MM.1S (cell line): Measurements from ENCODE around the gene HM13.
A peak's percentile ranks its signal among the peaks of the same experiment; 100 is the strongest.

Experiments
- DNase-seq: peaks from one replicate; pipeline ENCODE4 v3.0.0-alpha.2; 2015
- H2AFZ ChIP-seq: fragments of 300-600 bp; sonication (generic); 2 replicates; pipeline ENCODE4 v1.6.0; 2016; ENCODE audit warnings: antibody characterized with exemption, low read length
- H3F3A ChIP-seq: fragments of 300-600 bp; sonication (generic); 2 replicates; pipeline ENCODE4 v1.6.1; 2016; ENCODE audit warnings: mild to moderate bottlenecking, antibody characterized with exemption, low read length, moderate library complexity, mixed read lengths; ENCODE audit not compliant: insufficient read depth
- H3K27ac ChIP-seq: fragments of 300-600 bp; sonication (generic); 2 replicates; pipeline ENCODE4 v1.5.1; 2016; ENCODE audit warnings: mild to moderate bottlenecking, low read length
- H3K27me3 ChIP-seq: fragments of 300-600 bp; sonication (generic); replicated peaks from 2 replicates; pipeline ENCODE4 v1.6.0; 2016; ENCODE audit warnings: low read length; ENCODE audit not compliant: insufficient read depth
- H3K36me3 ChIP-seq: fragments of 300-600 bp; sonication (generic); replicated peaks from 2 replicates; pipeline ENCODE4 v1.6.1; 2016; ENCODE audit warnings: mild to moderate bottlenecking, low read length, mixed read lengths; ENCODE audit not compliant: insufficient read depth
- H3K4me1 ChIP-seq: fragments of 300-600 bp; sonication (generic); 2 replicates; pipeline ENCODE4 v1.6.1; 2016; ENCODE audit warnings: low read length, mixed read lengths
- H3K4me2 ChIP-seq: fragments of 300-600 bp; sonication (generic); 2 replicates; pipeline ENCODE4 v1.6.0; 2016; ENCODE audit warnings: low read depth, low read length
- H3K4me3 ChIP-seq: fragments of 300-600 bp; sonication (generic); 2 replicates; pipeline ENCODE4 v1.5.1; 2016; ENCODE audit warnings: low read length, mixed read lengths
- H3K79me2 ChIP-seq: fragments of 300-600 bp; sonication (generic); 2 replicates; pipeline ENCODE4 v1.6.1; 2016; ENCODE audit warnings: mixed run types, low read length, mixed read lengths
- H3K9ac ChIP-seq: fragments of 300-600 bp; sonication (generic); 2 replicates; pipeline ENCODE4 v1.6.1; 2016; ENCODE audit warnings: low read length, mixed read lengths
- H3K9me2 ChIP-seq: fragments of 300-600 bp; sonication (generic); replicated peaks from 2 replicates; pipeline ENCODE4 v1.6.1; 2016; ENCODE audit warnings: mild to moderate bottlenecking, low read length, mixed read lengths; ENCODE audit not compliant: insufficient read depth
- H3K9me3 ChIP-seq: fragments of 300-600 bp; sonication (generic); replicated peaks from 2 replicates; pipeline ENCODE4 v1.6.1; 2016; ENCODE audit warnings: mild to moderate bottlenecking, low read length, mixed read lengths; ENCODE audit not compliant: insufficient read depth
- H4K20me1 ChIP-seq: fragments of 300-600 bp; sonication (generic); 2 replicates; pipeline ENCODE4 v1.6.1; 2016; ENCODE audit warnings: mild to moderate bottlenecking, low read length, moderate library complexity, mixed read lengths; ENCODE audit not compliant: insufficient read depth
- EZH2 ChIP-seq: fragments of 300-600 bp; sonication (generic); optimal IDR thresholded peaks from 2 replicates; pipeline ENCODE3; 2017; ENCODE audit warnings: low read depth, mild to moderate bottlenecking, antibody characterized with exemption, low read length, mixed read lengths
- EZH2phosphoT487 ChIP-seq: fragments of 300-600 bp; sonication (generic); IDR thresholded peaks from 2 replicates; pipeline ENCODE4 v1.6.1; 2018; ENCODE audit warnings: antibody characterized with exemption, low read length
- TF ChIP-seq, protein P1 (sequence below): fragments of 300-600 bp; sonication (generic); IDR thresholded peaks from 2 replicates; pipeline ENCODE4 v1.5.1; 2016; ENCODE audit warnings: antibody characterized with exemption, low read length, mixed read lengths

The HM13 gene

DNA sequence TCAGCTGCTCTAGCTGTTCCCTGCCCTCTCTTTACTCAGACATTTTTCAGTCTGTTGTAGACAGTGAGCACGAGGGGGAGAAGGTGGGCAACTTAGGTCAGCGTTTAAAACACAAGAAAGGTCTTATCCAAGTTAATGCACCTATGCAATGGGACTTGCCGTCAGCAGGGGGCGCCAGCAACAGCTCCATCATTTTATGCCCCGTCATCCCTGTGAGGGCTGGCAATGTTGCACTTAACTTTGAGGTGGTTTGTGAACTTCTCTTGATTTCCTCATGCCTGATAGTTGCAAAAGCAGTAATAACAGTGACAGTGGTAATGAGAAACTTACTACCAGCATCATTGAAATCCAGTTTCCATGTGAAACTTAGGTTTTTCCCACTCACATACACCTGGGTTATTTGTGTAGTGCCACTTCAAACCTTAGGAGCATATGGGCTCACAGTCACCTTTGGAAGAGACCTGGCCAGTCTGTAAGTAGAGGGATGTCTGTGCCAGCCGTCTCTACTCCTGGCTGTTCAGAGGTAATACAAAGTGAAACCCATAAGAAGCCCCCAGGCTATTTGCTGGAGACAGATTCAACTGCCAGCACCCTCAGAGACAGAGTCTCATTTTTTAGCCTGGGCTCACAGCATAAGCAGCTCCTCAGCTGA is 46.0 kb downstream of the HM13 start:
- Histone ChIP-seq H3K4me1 (peaks cover 44% of the 10 kb centered on the region), H3K36me3 (0 out of 2 replicates have a peak, but pooled peaks cover 7% of the 10 kb centered on the region), H3K9me3 (no peaks in the 10 kb centered on the region), H3K79me2 (peaks cover 4% of the 10 kb centered on the region; the same call in 1 of the 2 replicates), H2AFZ (no peak overlapping the region), H3K4me2 (no peak overlapping the region), H3K4me3 (no peak overlapping the region), H3K27me3 (no peaks in the 10 kb centered on the region), H3K9me2 (no peaks in the 10 kb centered on the region), H3F3A (peaks cover 52% of the 10 kb centered on the region), H3K27ac (peak overlapping the region; percentile 55; the same call in 1 of the 2 replicates), H4K20me1 (no peaks in the 10 kb centered on the region), H3K9ac (peak overlapping the region; percentile 3; the same call in 1 of the 2 replicates)
- peak; percentile 73 for DNase-seq
- TF ChIP-seq, protein P1, sequence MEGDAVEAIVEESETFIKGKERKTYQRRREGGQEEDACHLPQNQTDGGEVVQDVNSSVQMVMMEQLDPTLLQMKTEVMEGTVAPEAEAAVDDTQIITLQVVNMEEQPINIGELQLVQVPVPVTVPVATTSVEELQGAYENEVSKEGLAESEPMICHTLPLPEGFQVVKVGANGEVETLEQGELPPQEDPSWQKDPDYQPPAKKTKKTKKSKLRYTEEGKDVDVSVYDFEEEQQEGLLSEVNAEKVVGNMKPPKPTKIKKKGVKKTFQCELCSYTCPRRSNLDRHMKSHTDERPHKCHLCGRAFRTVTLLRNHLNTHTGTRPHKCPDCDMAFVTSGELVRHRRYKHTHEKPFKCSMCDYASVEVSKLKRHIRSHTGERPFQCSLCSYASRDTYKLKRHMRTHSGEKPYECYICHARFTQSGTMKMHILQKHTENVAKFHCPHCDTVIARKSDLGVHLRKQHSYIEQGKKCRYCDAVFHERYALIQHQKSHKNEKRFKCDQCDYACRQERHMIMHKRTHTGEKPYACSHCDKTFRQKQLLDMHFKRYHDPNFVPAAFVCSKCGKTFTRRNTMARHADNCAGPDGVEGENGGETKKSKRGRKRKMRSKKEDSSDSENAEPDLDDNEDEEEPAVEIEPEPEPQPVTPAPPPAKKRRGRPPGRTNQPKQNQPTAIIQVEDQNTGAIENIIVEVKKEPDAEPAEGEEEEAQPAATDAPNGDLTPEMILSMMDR: peak; percentile 91
- no peak for TF ChIP-seq EZH2

DNA sequence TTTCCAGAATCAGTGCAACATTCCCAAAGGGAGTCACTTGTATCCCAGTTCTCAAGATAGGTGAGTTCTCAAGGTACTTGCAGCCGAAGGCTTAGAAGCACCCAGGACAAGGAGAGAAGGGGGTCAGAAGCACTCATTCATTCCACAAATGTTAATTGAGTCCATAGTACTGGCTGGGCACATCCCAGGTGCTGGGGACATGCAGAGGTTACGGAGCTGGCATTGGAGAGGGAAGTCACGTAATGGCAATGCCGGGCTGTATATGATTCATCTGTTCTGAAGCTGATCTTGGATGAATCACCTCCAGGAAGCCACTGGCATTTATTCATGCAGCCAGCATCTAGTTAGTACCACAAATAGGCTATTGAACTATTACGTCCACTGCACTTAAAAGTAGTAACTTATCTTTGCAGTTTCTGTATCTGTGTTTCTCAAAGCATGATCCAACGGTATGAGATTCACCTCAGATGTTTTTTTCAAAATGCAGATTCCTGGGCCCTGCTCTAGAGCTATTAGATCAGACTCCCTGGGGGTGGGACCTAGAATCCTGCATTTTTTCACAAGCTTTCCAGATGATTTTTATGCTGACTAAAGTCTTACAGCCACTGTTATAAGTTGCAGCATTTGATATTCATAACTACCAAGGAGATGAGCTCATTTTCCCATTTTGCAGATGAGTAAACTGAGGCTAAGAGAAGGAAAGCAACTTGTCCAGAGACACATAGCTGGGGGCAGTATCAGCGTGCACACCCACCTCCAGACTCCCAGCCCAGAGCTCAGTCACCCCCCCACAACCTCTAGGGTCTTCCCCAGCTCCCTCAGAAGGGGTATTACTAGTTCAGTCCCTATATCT is 46.7 kb downstream of the HM13 start:
- H3F3A ChIP-seq: peaks cover 59% of the 10 kb centered on the region
- H3K27ac ChIP-seq: peak overlapping the region; percentile 55; the same call in 1 of the 2 replicates
- no peak for DNase-seq

DNA sequence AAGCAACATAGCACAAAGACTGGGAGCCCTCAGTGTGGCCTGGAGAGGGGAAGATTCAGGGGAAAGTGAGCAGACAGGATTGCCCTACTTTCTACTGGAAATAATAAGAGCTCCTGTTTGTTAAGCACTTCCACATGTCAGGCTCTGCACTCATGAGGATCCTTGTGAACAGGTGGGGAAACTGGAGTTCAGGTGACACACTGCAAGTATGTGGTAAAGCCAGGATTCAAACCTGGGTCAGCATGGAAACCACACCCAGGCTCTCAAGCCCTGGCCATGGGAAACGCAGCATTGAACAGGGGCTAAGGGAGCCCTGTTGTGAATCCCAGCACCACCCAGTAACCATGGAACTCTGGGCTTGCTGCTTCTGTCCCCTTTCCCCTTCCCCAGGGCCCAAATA is 48.0 kb downstream of the HM13 start:
- Histone ChIP-seq H3K4me3 (no peak overlapping the region), H2AFZ (no peak overlapping the region), H3K9me2 (no peaks in the 10 kb centered on the region), H3F3A (peaks cover 65% of the 10 kb centered on the region), H3K27me3 (no peaks in the 10 kb centered on the region), H3K79me2 (peaks cover 4% of the 10 kb centered on the region; the same call in 1 of the 2 replicates), H4K20me1 (no peaks in the 10 kb centered on the region), H3K4me2 (no peak overlapping the region), H3K36me3 (0 out of 2 replicates have a peak, but pooled peaks cover 7% of the 10 kb centered on the region), H3K4me1 (peaks cover 59% of the 10 kb centered on the region), H3K27ac (peak overlapping the region; percentile 33; the same call in 1 of the 2 replicates), H3K9ac (no peak overlapping the region), H3K9me3 (no peaks in the 10 kb centered on the region)
- TF ChIP-seq EZH2: no peak
- TF ChIP-seq, protein P1: no peak
- TF ChIP-seq EZH2phosphoT487: no peak
- DNase-seq: no peak

More for the DNA sequence above, 46.7 kb downstream of the HM13 start:
- Histone ChIP-seq H3K79me2 (peaks cover 4% of the 10 kb centered on the region; the same call in 1 of the 2 replicates), H3K9ac (peak overlapping the region; percentile 3; the same call in 1 of the 2 replicates), H2AFZ (no peak overlapping the region), H3K27me3 (no peaks in the 10 kb centered on the region), H3K4me3 (no peak overlapping the region), H3K4me1 (peaks cover 51% of the 10 kb centered on the region), H3K36me3 (0 out of 2 replicates have a peak, but pooled peaks cover 7% of the 10 kb centered on the region), H3K4me2 (no peak overlapping the region), H3K9me2 (no peaks in the 10 kb centered on the region), H3K9me3 (no peaks in the 10 kb centered on the region), H4K20me1 (no peaks in the 10 kb centered on the region)
- TF ChIP-seq EZH2: no peak
